Jurkat, Clone E6-1 (cell line): ENCODE data around the gene PPP2R2B.

Experiments
- DNase-seq: peaks from one replicate; pipeline ENCODE4 v3.0.0-alpha.2; 2011; ENCODE audit warnings: low read depth, low spot score
- H3K4me3 ChIP-seq: 2 replicates; pipeline ENCODE4 v1.5.1; 2011; ENCODE audit warnings: mild to moderate bottlenecking, low read length, control low read depth, moderate library complexity

Gene PPP2R2B

GRCh38 chr5:146683861-146684260 is 194.7 kb downstream of the PPP2R2B start:
- DNase-seq, result no peak
- H3K4me3 ChIP-seq, result no peak overlapping the region

DNA sequence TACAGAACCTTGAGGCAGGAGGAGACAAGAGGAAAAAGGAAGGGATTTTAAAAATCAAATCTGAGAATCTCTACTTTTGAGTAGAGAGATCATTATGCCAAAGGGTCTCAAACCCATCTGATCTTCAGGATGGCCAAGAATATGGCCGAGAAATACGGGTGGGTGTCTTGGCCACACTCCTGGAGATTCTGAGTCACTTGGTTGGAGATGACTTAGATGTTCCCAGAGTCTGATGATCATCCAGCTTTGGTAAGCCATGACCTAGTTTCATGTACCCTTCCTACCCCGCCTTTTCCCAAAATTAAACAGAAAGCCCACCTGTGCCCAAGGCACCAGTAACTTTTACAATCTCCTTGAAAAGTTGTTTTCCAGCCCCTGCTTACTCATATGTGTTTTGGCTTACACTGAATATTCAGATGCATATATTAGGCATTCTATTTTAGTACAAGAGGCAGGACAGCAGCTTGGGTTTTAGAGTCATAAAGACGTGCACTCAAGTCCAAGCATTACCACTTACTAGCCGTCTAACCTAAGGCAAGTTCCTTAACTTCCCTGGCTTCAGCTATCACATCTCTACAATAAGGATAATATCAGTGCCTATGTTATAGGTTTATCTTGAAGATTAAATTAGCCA is 195.5 kb downstream of the PPP2R2B start:
- no peak overlapping the region for H3K4me3 ChIP-seq
- no peak for DNase-seq

DNA sequence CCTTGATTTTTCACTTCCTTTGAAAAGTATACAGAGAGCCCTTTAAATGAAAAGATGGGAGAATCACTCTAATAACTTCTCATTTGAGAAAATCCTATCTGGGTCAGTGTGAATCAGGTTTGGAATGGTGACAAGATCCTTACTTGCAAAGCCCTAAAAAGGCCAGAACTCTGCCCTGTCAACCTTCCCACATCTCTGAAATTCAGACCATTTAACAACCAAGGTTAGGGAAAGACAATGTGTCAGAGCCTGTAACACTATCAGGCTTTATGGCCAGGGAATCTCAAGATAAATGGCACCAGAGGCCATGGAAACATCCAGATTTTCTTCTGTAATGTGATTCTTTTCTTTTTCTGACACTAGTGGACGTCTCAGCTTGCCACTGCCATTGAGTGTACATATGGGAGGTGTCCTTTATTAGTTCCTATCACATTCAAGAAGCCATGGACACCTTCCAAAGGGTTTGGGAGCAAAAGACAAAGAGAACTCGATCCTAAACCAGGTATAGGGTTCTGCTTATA is 196.9 kb downstream of the PPP2R2B start:
- no peak for DNase-seq

GRCh38 chr5:146680846-146681584 is 197.5 kb downstream of the PPP2R2B start:
- H3K4me3 ChIP-seq, result no peak overlapping the region
- no peak for DNase-seq

More for the DNA sequence above, 196.9 kb downstream of the PPP2R2B start:
- H3K4me3 ChIP-seq, result no peak overlapping the region

DNA sequence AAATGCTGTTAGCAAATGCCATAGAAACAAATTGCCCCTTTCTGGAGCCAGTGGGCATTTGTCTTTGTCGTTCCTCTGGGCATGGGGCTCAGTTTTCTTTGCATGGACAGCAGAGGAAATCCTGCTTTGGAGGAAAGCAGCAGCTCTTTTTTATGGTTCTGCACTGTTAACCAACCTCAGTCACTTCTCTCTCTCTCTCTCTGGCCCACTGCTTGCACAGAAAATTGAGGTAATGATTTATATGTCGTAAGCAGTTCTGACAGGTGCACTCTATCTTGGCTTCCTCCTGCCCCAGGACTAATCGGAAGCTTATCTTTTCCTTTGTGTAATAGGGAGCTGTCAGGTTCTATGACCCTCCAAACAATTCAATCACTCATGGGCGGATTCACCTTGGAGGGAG is 202.9 kb downstream of the PPP2R2B start:
- DNase-seq, result no peak
- H3K4me3 ChIP-seq, result no peak overlapping the region

GRCh38 chr5:146672866-146673265 is 205.7 kb downstream of the PPP2R2B start:
- no peak overlapping the region for H3K4me3 ChIP-seq
- DNase-seq, result no peak

GRCh38 chr5:146671561-146672295 is 206.8 kb downstream of the PPP2R2B start:
- H3K4me3 ChIP-seq, result no peak overlapping the region
- DNase-seq, result no peak

DNA sequence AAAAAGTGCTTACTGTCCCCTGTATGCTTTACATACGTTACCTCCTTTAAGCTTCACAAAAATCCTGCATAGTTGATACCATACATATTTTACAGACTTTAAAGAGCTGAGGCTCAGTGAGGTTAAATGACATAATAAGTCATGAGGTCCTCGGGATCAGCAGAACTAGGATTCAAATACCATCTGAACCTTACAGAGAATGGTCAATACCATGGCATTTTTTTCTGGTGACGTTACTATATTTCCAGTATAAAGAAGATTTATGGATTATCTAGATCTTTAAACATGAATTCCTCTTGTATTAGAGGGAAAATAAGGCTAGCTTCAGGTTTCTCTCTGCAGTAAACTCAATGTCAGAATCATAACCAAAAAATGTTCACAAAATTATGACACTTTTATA is 208.9 kb downstream of the PPP2R2B start:
- DNase-seq, result no peak
- H3K4me3 ChIP-seq, result no peak overlapping the region

- no peak overlapping the region for H3K4me3 ChIP-seq
- no peak for DNase-seq
Measured at GRCh38 chr5:146667633-146668272, 210.8 kb downstream of the PPP2R2B start.

DNA sequence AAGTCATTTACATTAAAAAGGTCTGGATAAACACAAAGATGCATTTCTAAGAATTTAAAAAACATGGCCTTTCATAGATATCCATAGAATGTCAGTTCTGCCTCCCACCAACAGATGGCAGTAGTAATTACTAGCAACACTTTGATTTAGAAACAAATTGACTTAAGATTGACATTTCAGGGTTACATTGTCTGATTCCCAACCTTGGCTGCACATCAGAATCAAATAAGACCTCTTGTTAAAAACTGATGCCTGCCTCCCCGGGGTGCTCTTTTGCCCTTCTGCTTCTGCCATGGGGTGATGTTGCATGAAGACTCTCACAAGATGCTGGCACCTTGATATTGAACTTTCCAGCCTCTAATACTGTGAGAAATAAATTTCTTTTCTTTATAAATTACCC is 216.3 kb downstream of the PPP2R2B start:
- no peak overlapping the region for H3K4me3 ChIP-seq
- peak; percentile 37 for DNase-seq

- no peak overlapping the region for H3K4me3 ChIP-seq
- DNase-seq, result no peak
Measured at GRCh38 chr5:146660376-146660960, 218.1 kb downstream of the PPP2R2B start.

GRCh38 chr5:146659961-146660360 is 218.6 kb downstream of the PPP2R2B start:
- no peak overlapping the region for H3K4me3 ChIP-seq
- no peak for DNase-seq

GRCh38 chr5:146656703-146657102 is 221.9 kb downstream of the PPP2R2B start:
- H3K4me3 ChIP-seq, result no peak overlapping the region
- DNase-seq, result no peak

DNA sequence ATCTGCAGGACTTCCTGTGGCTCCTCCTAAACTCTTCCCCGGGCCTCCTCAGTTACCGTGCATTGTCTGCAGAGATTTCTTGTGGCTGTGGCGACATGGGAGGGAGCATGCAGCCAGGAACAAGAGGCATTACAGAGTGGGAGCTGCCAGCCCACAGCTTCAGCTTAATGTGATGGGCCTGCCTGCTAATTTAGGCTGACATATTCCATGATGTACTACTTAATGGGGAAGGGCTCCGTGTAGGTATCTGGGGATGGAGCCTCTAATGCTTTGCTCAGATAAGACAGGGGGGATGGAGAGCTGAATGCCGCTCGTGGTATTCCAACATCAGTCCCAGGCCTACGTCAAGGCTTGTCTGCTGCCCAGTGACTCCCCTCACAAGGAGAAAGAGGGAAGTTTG is 225.0 kb downstream of the PPP2R2B start:
- H3K4me3 ChIP-seq, result no peak overlapping the region
- no peak for DNase-seq

DNA sequence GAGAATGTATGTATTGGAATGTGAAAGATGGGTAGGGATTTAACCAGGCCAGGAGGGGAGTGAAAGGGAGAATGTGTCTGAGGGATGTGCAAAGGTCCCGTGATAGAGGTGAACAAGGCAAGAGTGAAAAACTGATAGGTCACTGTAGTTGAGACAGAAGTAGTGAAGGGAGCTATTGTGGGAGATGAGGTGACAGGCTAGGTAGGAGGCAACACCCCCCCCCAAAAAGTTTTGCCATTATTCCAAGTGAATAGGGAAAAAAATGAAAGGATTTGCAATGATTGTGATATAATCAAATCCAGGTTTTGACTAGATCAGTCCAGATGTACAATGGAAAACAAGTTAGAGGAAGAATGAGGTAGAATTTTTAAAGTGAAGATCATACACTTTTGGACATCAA is 226.0 kb downstream of the PPP2R2B start:
- H3K4me3 ChIP-seq, result no peak overlapping the region
- no peak for DNase-seq

GRCh38 chr5:146647656-146648199 is 230.8 kb downstream of the PPP2R2B start:
- no peak overlapping the region for H3K4me3 ChIP-seq
- no peak for DNase-seq

DNA sequence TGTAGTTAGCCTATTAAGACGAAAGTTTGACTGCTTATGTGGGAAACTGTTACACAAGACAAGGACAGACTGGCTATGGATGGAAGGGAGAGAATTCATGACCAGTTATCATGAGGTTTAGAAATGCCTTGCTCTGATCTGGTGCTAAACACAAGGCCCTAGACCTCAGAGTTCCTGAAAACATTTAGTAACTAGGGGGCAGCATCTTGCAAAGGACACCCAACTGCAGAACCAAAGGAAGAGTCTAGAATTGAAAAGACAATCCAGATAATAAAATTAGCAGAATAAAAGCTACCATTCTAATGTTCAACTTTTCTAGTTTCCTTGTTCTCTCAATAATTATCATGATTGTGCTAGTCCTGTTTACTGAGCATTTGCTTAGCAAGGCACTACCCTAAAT is 232.1 kb downstream of the PPP2R2B start:
- DNase-seq, result no peak
- H3K4me3 ChIP-seq, result no peak overlapping the region

DNA sequence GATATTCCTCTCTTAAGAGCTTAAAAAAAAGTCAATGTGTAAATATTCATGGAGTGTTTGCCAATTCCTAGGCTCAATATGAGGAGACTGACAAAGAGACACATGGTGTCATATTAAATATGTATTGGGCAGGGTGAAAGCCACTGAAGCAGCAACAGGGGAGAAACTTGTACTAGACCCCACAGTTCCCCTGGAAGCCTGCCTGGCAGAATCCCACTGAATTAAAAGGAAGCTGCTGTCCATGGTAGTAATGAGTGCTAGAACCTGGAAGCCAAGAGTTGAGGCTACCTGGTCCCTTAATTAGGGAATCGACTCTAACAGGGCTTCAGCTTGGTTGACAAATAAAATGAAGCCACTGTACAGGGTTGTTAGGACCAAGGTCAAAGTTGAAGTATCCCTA is 233.2 kb downstream of the PPP2R2B start:
- H3K4me3 ChIP-seq, result no peak overlapping the region
- DNase-seq, result no peak

DNA sequence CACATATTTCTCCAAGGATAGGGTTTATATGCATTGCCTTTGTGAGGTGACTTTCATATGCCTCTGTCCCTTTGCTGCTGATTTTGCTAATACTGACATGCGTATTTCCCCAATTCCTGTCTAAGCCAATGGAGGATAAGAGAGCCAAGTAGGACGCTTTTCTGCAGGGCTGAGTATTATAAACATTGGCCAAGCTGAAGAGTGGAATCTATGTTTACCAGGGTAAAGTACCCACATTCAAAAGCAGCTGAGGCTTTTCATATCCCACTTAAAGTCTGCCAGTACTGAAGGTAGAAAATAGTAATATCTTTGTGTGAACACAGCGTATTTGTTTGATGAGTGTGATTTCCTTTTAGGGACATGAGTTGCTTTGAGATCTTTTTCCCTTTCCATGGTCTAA is 233.7 kb downstream of the PPP2R2B start:
- H3K4me3 ChIP-seq, result no peak overlapping the region
- no peak for DNase-seq
